ENCODE data around the gene CNKSR3.

The CNKSR3 gene

GRCh38 chr6:154466971-154467679, 43.4 kb downstream of the CNKSR3 start:
- Histone ChIP-seq H3K27me3 (no peaks in the 10 kb centered on the region), H3K27ac (no peak overlapping the region), H3K36me3 (no peaks in the 10 kb centered on the region), H3K4me3 (no peak overlapping the region), H3K9me3 (no peaks in the 10 kb centered on the region), H3K4me1 (peaks cover 0 to 28% (median 3%) of the 10 kb centered on the region in 4 donors)
- DNase-seq, result no peak
- TF ChIP-seq, protein P1, sequence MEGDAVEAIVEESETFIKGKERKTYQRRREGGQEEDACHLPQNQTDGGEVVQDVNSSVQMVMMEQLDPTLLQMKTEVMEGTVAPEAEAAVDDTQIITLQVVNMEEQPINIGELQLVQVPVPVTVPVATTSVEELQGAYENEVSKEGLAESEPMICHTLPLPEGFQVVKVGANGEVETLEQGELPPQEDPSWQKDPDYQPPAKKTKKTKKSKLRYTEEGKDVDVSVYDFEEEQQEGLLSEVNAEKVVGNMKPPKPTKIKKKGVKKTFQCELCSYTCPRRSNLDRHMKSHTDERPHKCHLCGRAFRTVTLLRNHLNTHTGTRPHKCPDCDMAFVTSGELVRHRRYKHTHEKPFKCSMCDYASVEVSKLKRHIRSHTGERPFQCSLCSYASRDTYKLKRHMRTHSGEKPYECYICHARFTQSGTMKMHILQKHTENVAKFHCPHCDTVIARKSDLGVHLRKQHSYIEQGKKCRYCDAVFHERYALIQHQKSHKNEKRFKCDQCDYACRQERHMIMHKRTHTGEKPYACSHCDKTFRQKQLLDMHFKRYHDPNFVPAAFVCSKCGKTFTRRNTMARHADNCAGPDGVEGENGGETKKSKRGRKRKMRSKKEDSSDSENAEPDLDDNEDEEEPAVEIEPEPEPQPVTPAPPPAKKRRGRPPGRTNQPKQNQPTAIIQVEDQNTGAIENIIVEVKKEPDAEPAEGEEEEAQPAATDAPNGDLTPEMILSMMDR (IDR thresholded peaks at IDR 0.05), result no peak
- intact Hi-C loops (cut with DNase I; ENCODE audit: low total_unique reads), result no loop called here

- Histone ChIP-seq H3K4me3 (no peak overlapping the region), H3K27ac (no peak overlapping the region), H3K9me3 (no peaks in the 10 kb centered on the region), H3K36me3 (no peaks in the 10 kb centered on the region), H3K4me1 (peaks cover 0 to 18% (median 2%) of the 10 kb centered on the region in 4 donors), H3K27me3 (no peaks in the 10 kb centered on the region)
- intact Hi-C loops (cut with DNase I; ENCODE audit: low total_unique reads), result no loop called here
- TF ChIP-seq, protein P1 (IDR thresholded peaks at IDR 0.05), result no peak
- no peak for DNase-seq
Observed at GRCh38 chr6:154466139-154466538, 44.3 kb downstream of the CNKSR3 start.

- no peaks in the 10 kb centered on the region for H3K9me3 ChIP-seq
- TF ChIP-seq, protein P1 (IDR thresholded peaks at IDR 0.05), result no peak
- no peak overlapping the region for H3K27ac ChIP-seq
- H3K27me3 ChIP-seq, result no peaks in the 10 kb centered on the region
- no peaks in the 10 kb centered on the region for H3K36me3 ChIP-seq
- intact Hi-C loops (cut with DNase I; ENCODE audit: low total_unique reads), result no loop called here
- H3K4me3 ChIP-seq, result no peak overlapping the region
- no peak for DNase-seq
- peaks cover 0 to 39% (median 19%) of the 10 kb centered on the region in 4 donors for H3K4me1 ChIP-seq
Observed at GRCh38 chr6:154463573-154464419, 46.7 kb downstream of the CNKSR3 start.

- Histone ChIP-seq H3K27ac (no peak overlapping the region), H3K27me3 (no peaks in the 10 kb centered on the region), H3K4me3 (no peak overlapping the region), H3K4me1 (peaks cover 0 to 53% (median 31%) of the 10 kb centered on the region in 4 donors), H3K9me3 (no peaks in the 10 kb centered on the region), H3K36me3 (no peaks in the 10 kb centered on the region)
- DNase-seq, result no peak
- TF ChIP-seq, protein P1 (IDR thresholded peaks at IDR 0.05), result no peak
- intact Hi-C loops (cut with DNase I; ENCODE audit: low total_unique reads), result no loop called here
Observed at GRCh38 chr6:154462425-154462824, 48.1 kb downstream of the CNKSR3 start.

GRCh38 chr6:154461348-154461747, 49.1 kb downstream of the CNKSR3 start:
- intact Hi-C loops (cut with DNase I; ENCODE audit: low total_unique reads), result no loop called here
- no peaks in the 10 kb centered on the region for H3K9me3 ChIP-seq
- peaks cover 0 to 61% (median 34%) of the 10 kb centered on the region in 4 donors for H3K4me1 ChIP-seq
- H3K4me3 ChIP-seq, result no peak overlapping the region
- no peak overlapping the region for H3K27ac ChIP-seq
- DNase-seq, result no peak
- no peaks in the 10 kb centered on the region for H3K27me3 ChIP-seq
- TF ChIP-seq, protein P1 (IDR thresholded peaks at IDR 0.05), result no peak
- no peaks in the 10 kb centered on the region for H3K36me3 ChIP-seq

Measured in tibial artery (tissue), 4 donors.